Activated CD4-positive, alpha-beta memory T cell treated with anti-CD3 and anti-CD28 coated beads, Interleukin-2, amount 10 ng/mL, durations not matched to agents 7 days and 5 days (primary cell): ENCODE measurements around the gene PSTK. TPM values are rescaled to one million over a fixed set of nuclear protein-coding genes. Genes with fewer than 3 reads are reported as not detected.

Experiments
- CTCF ChIA-PET: fragments of 350-600 bp; sonication (Branson Sonifier 250); formaldehyde crosslinking; loops from one replicate; lab custom pipeline; 2021; ENCODE audit warnings: antibody characterized with exemption, inconsistent platforms; lab: Charles Lee
- POLR2A ChIA-PET: fragments of 350-600 bp; sonication (Branson Sonifier 250); formaldehyde crosslinking; loops from one replicate; lab custom pipeline; 2021; ENCODE audit warnings: antibody characterized with exemption; lab: Charles Lee
- DNase-seq: peaks from one replicate; pipeline ENCODE4 v3.0.0-alpha.2; 2020
- H3K27ac Mint-ChIP-seq: one replicate; pipeline ENCODE4 v1.8.0; 2021; ENCODE audit warnings: mild to moderate bottlenecking, mixed read lengths
- H3K27me3 Mint-ChIP-seq: one replicate; pipeline ENCODE4 v1.8.0; 2021; ENCODE audit warnings: mixed read lengths
- H3K36me3 Mint-ChIP-seq: one replicate; pipeline ENCODE4 v1.8.0; 2021; ENCODE audit warnings: low read depth, mixed read lengths
- H3K4me1 Mint-ChIP-seq: one replicate; pipeline ENCODE4 v1.8.0; 2021; ENCODE audit warnings: mixed read lengths
- H3K4me3 Mint-ChIP-seq: one replicate; pipeline ENCODE4 v1.8.0; 2021; ENCODE audit warnings: mild to moderate bottlenecking, mixed read lengths
- H3K9me3 Mint-ChIP-seq: one replicate; pipeline ENCODE4 v1.8.0; 2021; ENCODE audit warnings: mixed read lengths
- total RNA-seq, 2 experiments: library from RNA; stranded (reverse); gene quantifications; one replicate each; pipeline ENCODE4 v1.2.3, GENCODE V29; 2021

Gene PSTK
- total RNA-seq, 2 experiments from 2014 or later, result 2.6 to 3.8 TPM

DNA sequence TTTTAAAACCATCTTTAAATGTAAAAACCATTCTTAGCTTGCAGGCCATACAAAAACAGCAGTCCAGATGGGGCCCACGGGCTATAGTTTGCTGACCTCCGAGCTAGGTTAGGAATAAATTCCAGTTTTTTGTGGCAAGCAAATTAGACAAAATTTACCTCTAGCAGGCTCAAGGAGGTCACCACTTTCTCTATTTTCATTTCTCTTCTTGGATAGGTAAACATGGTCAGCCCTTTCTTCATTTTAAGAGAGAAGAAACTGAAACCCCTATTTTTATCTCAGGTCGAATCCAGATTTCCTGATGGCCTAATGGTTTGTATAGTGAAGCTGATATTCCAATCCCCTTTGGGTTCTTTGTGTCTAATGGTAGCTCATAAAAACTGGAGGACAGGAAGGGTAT lies 17.7 kb downstream of the PSTK start:
- Mint-ChIP-seq H3K27ac (no peak overlapping the region), H3K36me3 (peaks cover 36% of the 10 kb centered on the region), H3K4me3 (no peak overlapping the region), H3K4me1 (peaks cover 15% of the 10 kb centered on the region), H3K27me3 (no peaks in the 10 kb centered on the region), H3K9me3 (no peaks in the 10 kb centered on the region)
- ChIA-PET CTCF (interaction anchor here (1.2 kb wide), 1 partner anchor 8 kb away, joined by 4 read pairs; no protein-coding TSS in a partner anchor), POLR2A (interaction anchor here (1.3 to 3.6 kb wide), 2 partner anchors 10 to 156 kb away, joined by 3 to 20 read pairs; partner anchors contain the start of genes ACADSB, BUB3 and IKZF5)
- DNase-seq, result no peak

DNA sequence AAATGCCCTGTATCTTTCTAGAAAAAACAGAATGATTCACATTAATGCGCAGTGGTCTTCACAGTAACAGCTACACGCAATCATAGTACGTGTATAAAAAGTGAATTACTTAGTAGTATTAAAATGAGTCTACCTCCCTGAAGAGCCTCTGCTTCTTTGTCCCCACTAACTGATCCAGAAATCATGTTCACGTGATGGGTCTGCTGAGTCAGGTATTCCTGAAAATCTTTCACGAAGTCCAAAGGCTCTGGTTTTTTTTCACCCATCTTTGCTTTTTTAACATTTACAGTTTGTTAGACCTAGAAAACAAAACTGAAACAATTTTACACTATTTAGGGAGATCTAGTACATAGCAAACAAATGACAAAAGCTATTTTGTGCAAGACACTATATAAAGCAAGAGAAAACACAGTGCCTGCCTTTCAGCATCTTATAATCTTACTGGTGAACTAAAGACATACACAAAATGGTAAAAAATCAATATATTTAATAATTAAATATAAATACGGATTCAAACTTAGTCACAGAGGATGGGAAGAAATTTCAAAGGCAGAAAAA lies 18.2 kb downstream of the PSTK start:
- CTCF ChIA-PET, result interaction anchor here (0.8 to 1.6 kb wide), 3 partner anchors 8 to 18 kb away, joined by 4 to 10 read pairs (median 4); partner anchors contain the start of gene PSTK
- POLR2A ChIA-PET, result interaction anchor here (1.3 to 3.6 kb wide), 2 partner anchors 9 to 156 kb away, joined by 3 to 20 read pairs; partner anchors contain the start of genes ACADSB, BUB3 and IKZF5
- H3K4me1 Mint-ChIP-seq, result peaks cover 15% of the 10 kb centered on the region
- H3K27me3 Mint-ChIP-seq, result no peaks in the 10 kb centered on the region
- no peak overlapping the region for H3K4me3 Mint-ChIP-seq
- no peaks in the 10 kb centered on the region for H3K9me3 Mint-ChIP-seq
- H3K36me3 Mint-ChIP-seq, result peaks cover 36% of the 10 kb centered on the region
- no peak overlapping the region for H3K27ac Mint-ChIP-seq
- DNase-seq, result no peak

DNA sequence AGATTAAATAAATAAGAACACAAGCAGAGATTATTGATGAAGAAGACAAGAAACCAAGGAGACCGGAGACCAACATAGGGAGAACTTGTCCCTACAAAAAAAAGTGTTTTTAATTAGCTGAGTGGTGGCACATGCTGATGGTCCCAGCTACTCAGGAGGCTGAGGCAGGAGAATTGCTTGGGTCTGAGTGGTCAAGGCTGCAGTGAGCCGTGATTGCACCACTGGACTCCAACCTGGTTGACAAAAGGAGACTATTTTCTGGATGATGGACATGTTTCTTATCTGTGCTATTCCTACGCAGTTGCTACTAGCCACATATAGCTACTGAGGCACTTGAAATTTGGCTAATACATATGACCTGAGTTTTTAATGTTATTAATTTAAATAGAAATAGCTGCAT lies 18.7 kb downstream of the PSTK start:
- H3K27ac Mint-ChIP-seq, result no peak overlapping the region
- H3K36me3 Mint-ChIP-seq, result peaks cover 33% of the 10 kb centered on the region

DNA sequence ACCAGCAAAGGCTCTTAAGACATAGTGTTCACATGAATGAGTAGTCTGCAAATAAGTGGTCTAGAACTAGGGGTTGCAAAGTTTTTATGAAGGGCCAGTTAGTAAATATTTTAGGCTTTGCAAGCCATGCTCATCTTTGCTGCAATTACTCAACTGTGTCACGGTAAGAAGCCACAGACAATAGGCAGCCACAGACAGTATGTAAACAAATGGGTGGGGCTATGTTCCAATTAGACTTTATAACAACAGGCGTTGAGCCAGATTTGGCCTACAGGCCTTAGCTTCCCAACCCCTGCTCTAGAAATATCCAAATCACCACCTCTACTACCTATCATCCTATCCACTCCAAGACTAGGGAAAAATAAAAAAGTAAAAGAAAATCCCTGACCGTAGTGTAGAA lies 19.1 kb downstream of the PSTK start:
- Mint-ChIP-seq H3K36me3 (peaks cover 29% of the 10 kb centered on the region), H3K27me3 (no peaks in the 10 kb centered on the region), H3K27ac (no peak overlapping the region), H3K4me3 (no peak overlapping the region), H3K4me1 (peaks cover 15% of the 10 kb centered on the region), H3K9me3 (no peaks in the 10 kb centered on the region)
- ChIA-PET POLR2A (interaction anchor here (0.8 to 3.6 kb wide), 2 partner anchors 9 to 19 kb away, joined by 5 to 20 read pairs; partner anchors contain the start of genes ACADSB, IKZF5 and PSTK), CTCF (interaction anchor here (0.8 to 1.6 kb wide), 2 partner anchors 8 to 19 kb away, joined by 4 to 10 read pairs; partner anchors contain the start of gene PSTK)
- no peak for DNase-seq

More for the DNA sequence above, 18.7 kb downstream of the PSTK start:
- Mint-ChIP-seq H3K27me3 (no peaks in the 10 kb centered on the region), H3K4me1 (peaks cover 15% of the 10 kb centered on the region), H3K4me3 (no peak overlapping the region), H3K9me3 (no peaks in the 10 kb centered on the region)
- CTCF ChIA-PET, result interaction anchor here (0.8 to 1.6 kb wide), 2 partner anchors 9 to 18 kb away, joined by 4 to 10 read pairs; partner anchors contain the start of gene PSTK
- DNase-seq, result no peak
- POLR2A ChIA-PET, result interaction anchor here (3.6 kb wide), 1 partner anchor 9 kb away, joined by 20 read pairs; the partner anchor contains the start of genes ACADSB and IKZF5

DNA sequence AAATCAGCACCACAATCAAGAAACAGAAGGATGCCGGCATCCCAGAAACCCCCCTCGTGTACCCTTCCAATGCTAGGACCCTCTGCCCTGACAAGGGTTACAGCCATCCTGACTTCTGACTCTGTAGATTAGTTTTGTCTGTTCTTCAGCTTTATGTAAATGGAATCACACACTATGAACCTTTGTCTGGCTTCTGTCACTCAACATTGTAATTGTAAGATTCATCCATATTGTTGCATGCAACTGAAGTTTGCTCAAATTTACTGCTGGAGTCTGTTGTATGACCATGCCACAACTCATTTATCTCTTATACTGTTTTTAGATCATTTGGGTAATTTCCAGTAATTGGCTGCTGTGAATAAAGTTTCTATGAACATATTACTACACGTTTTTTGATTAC lies 20.0 kb downstream of the PSTK start:
- peaks cover 23% of the 10 kb centered on the region for H3K36me3 Mint-ChIP-seq
- no peak for DNase-seq
- H3K4me1 Mint-ChIP-seq, result peaks cover 15% of the 10 kb centered on the region
- ChIA-PET CTCF (interaction anchor here (1.6 kb wide), 1 partner anchor 20 kb away, joined by 10 read pairs; the partner anchor contains the start of gene PSTK), POLR2A (interaction anchor here (0.8 to 3.6 kb wide), 2 partner anchors 8 to 20 kb away, joined by 5 to 20 read pairs; partner anchors contain the start of genes ACADSB, IKZF5 and PSTK)
- H3K27me3 Mint-ChIP-seq, result no peaks in the 10 kb centered on the region
- no peaks in the 10 kb centered on the region for H3K9me3 Mint-ChIP-seq
- no peak overlapping the region for H3K27ac Mint-ChIP-seq
- H3K4me3 Mint-ChIP-seq, result no peak overlapping the region

DNA sequence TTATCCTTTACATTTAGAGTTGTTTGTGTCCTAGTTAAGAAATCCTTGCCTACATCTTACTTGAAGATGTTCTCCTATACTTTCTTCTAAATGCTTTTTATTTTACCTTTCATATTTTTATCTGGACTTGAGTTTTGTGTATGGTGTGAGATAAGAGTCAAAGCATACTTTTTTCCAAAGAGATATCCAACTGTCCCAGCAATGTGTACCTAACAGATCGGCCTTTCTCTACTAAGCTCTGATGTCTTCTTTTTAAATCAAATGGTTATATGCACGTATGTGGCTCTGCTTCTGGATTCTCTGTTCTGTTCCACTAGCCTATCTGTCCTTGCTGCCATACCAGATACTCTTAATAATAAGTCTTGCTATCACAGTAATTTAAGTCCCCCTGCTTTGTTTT lies 21.2 kb downstream of the PSTK start:
- ChIA-PET CTCF (no interaction called here), POLR2A (no interaction called here)
- H3K4me1 Mint-ChIP-seq, result peaks cover 22% of the 10 kb centered on the region
- H3K27ac Mint-ChIP-seq, result no peak overlapping the region
- no peaks in the 10 kb centered on the region for H3K27me3 Mint-ChIP-seq
- DNase-seq, result no peak
- H3K4me3 Mint-ChIP-seq, result no peak overlapping the region
- peaks cover 15% of the 10 kb centered on the region for H3K36me3 Mint-ChIP-seq
- H3K9me3 Mint-ChIP-seq, result no peaks in the 10 kb centered on the region

DNA sequence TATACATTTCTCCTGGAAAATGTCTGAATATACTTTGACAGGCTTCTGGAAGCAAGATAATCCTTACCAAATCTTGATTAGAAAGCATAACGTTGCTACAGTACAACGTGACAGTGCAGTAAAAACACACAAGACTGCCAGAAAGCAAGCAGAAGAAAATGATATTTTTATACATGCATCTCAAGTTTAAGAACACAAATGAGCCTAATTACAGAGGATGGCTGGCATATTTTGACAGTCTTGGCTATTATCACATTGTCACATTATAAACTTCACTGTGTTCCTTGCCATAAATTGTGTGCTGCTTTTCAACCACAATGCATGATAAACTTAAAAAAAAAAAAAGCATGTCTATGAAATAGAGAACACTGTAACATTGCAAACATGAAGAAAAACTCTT lies 24.1 kb downstream of the PSTK start:
- no peak overlapping the region for H3K4me3 Mint-ChIP-seq
- peaks cover 7% of the 10 kb centered on the region for H3K36me3 Mint-ChIP-seq
- peaks cover 35% of the 10 kb centered on the region for H3K4me1 Mint-ChIP-seq

DNA sequence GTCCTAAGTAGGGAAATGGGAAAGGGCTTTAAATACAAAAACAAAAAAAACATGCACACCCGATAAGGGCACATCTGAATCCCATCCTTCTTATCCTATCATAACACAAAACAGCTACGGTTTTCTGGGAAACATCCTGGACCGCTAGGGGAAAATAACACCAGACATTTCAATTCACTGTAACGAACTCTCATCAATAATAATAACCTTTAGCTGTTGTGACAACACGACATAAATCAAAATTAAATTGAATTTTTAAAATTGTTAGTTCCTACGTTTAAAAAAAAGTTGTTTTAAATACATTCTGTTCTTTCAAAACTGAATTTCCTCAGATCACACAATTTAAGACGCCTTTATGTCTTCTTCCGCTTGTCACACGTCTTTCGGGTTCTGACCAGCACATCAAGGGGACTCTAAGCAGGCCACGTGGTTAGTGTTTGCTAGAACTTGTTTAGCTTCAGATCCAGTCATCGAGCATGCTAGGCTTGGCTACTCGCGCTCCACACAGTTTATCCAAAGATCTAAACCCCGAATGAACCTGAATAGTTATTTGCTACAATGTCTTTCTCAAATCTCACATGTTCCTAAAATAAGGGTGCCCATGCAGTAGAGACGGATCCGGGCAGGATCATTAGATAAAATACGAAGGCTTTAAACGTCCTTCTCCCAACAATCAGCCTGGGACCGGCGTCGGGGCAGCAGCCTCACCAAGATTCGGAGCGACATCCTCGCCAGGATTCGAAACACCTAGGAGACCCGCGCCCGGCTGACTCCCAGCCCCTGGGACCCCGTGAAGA lies 27.6 kb downstream of the PSTK start:
- H3K4me1 Mint-ChIP-seq, result peaks cover 41% of the 10 kb centered on the region

More for the DNA sequence above, 24.1 kb downstream of the PSTK start:
- ChIA-PET POLR2A (no interaction called here), CTCF (no interaction called here)
- Mint-ChIP-seq H3K27me3 (no peaks in the 10 kb centered on the region), H3K27ac (no peak overlapping the region), H3K9me3 (no peaks in the 10 kb centered on the region)
- DNase-seq, result no peak

DNA sequence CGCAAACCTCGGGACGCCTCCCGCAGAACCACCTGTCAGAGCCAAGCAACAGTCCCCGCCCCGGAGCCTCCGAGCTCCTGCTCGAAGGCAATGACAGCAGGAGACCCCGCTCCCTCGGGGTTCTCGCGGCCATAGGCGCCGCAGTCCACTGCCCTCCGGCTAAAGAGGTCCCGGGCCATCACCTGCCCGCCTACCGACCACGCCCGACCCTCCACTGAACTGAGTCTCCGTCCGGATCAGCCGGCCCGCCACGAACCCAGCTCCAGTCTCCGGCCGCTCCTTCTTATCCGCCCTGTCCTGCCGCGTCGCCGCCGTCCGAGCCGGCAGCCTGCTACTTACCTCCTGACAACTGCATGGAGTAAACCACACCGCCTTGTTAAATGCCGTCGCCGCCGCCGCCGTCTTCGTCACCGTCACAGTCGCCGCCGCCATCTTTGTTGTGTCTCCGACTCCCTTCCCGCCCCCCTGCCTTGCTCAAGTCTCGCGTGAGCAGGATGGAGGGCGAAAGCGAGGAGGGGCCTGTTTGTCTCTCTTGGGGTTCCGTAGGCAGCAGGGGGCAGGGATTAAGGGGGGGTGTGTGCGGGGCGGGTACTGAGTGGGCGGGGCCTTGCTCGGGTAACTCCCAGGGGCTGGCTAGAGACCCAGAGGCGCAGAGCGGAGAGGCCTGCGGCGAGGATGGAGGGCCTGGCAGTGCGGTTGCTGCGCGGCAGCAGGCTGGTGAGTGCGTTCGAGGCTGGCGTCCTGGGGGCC lies 28.3 kb downstream of the PSTK start, which contains the start of the genes ACADSB and IKZF5:
TSS of gene ACADSB (plus strand) at position 652 of the 750 bp plus-strand sequence. CDS start at position 676, 24 bp downstream.
TSS of gene IKZF5 (minus strand) at position 441 of the 750 bp plus-strand sequence. CDS start 10,170 bp downstream, outside the sequence.
- POLR2A ChIA-PET, result interaction anchor here (0.9 to 4.4 kb wide), 12 partner anchors 10 to 233 kb away, joined by 3 to 49 read pairs (median 6); partner anchors contain the start of genes BUB3, C10orf88, FAM24B and PSTK
- Mint-ChIP-seq H3K27ac (peak within 1 kb of the TSS; percentile 91), H3K4me1 (peaks cover 41% of the 10 kb centered on the region), H3K27me3 (no peaks in the 10 kb centered on the region), H3K36me3 (peaks cover 11% of the 10 kb centered on the region), H3K9me3 (no peaks in the 10 kb centered on the region), H3K4me3 (peak within 1 kb of the TSS; percentile 93)
- CTCF ChIA-PET, result interaction anchor here (1.0 to 4.3 kb wide), 3 partner anchors 10 to 28 kb away, joined by 4 to 29 read pairs (median 7); partner anchors contain the start of gene PSTK
- peak; percentile 97 for DNase-seq

More for the DNA sequence above, 27.6 kb downstream of the PSTK start:
- DNase-seq, result peak; percentile 52
- H3K27me3 Mint-ChIP-seq, result no peaks in the 10 kb centered on the region
- peak overlapping the region; percentile 91 for H3K27ac Mint-ChIP-seq
- peak overlapping the region; percentile 93 for H3K4me3 Mint-ChIP-seq
- no peaks in the 10 kb centered on the region for H3K9me3 Mint-ChIP-seq
- H3K36me3 Mint-ChIP-seq, result peaks cover 11% of the 10 kb centered on the region
- ChIA-PET CTCF (interaction anchor here (1.0 to 4.3 kb wide), 4 partner anchors 9 to 36 kb away, joined by 4 to 29 read pairs (median 6); partner anchors contain the start of gene PSTK), POLR2A (interaction anchor here (0.9 to 4.4 kb wide), 12 partner anchors 9 to 233 kb away, joined by 3 to 49 read pairs (median 6); partner anchors contain the start of genes BUB3, C10orf88, FAM24B and PSTK)

DNA sequence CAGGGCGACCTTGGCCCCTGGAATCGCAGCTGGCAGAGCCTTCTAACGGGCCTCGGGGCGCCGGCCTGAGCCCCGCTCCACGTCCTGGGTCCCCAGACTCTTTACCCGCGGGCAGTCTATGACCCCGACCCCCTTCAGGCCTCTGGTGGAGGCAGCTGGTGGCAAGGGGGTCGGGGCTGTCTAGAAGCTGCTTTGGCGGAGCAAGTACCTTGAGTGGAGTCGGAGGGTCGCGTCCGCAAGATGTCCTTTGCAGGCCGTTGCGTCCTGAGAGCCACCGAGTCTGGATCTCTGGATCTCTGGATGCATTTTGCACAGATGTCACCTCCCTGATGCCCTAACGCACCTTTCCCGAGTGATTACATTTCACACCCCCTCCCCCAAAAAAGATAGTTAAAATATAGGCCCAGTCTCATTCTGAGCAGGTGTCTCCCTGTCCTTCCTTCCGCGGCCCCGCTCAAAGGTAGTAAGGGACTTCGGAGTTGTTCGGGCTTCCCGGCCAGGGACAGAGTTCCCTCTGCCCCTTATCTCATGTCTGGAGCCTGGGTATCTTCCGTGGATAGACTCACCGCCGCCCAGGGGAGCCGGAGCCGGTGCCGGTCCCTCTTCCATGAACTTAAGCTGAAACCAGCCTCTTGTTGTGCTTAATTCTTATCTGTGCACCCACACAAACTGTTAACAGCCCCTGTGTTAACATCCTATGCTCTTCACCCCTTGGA lies 29.1 kb downstream of the PSTK start:
- H3K4me1 Mint-ChIP-seq, result peaks cover 41% of the 10 kb centered on the region
- ChIA-PET CTCF (interaction anchor here (1.3 to 4.3 kb wide), 3 partner anchors 12 to 145 kb away, joined by 3 to 29 read pairs (median 16); partner anchors contain the start of genes BUB3 and PSTK), POLR2A (interaction anchor here (1.1 to 4.4 kb wide), 10 partner anchors 11 to 232 kb away, joined by 3 to 49 read pairs (median 10); partner anchors contain the start of genes BUB3, C10orf88 and PSTK)

DNA sequence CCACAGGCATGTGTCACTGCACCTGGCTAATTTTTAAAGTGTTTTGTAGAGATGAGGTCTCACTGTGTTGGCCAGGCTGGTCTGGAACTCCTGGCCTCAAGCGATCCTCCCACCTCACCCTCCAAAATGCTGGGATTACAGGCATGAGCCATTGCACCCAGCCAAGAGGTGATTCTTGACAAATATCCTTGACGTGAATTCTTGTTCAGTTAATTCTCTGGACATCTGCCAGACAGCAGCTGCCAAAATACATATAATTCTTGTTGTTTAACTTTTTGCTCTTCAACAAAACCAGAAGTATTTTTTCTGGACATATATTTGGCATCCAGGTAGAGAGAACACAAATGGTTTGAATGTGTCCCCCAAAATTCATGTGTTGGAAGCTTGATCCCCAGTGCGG lies 31.8 kb downstream of the PSTK start:
- ChIA-PET CTCF (interaction anchor here (1.4 kb wide), 1 partner anchor 10 kb away, joined by 9 read pairs; no protein-coding TSS in a partner anchor), POLR2A (no interaction called here)
- no peak for DNase-seq

More for the DNA sequence above, 29.1 kb downstream of the PSTK start:
- H3K27ac Mint-ChIP-seq, result peak overlapping the region; percentile 91
- peak; percentile 21 for DNase-seq
- peak overlapping the region; percentile 93 for H3K4me3 Mint-ChIP-seq
- H3K36me3 Mint-ChIP-seq, result peaks cover 11% of the 10 kb centered on the region
- no peaks in the 10 kb centered on the region for H3K9me3 Mint-ChIP-seq
- H3K27me3 Mint-ChIP-seq, result no peaks in the 10 kb centered on the region

More for the DNA sequence above, 31.8 kb downstream of the PSTK start:
- peaks cover 29% of the 10 kb centered on the region for H3K4me1 Mint-ChIP-seq
- H3K9me3 Mint-ChIP-seq, result no peaks in the 10 kb centered on the region
- H3K27ac Mint-ChIP-seq, result no peak overlapping the region
- no peak overlapping the region for H3K4me3 Mint-ChIP-seq
- H3K36me3 Mint-ChIP-seq, result peaks cover 11% of the 10 kb centered on the region
- H3K27me3 Mint-ChIP-seq, result no peaks in the 10 kb centered on the region
